K562 (cell line): ENCODE data around the gene CYP26A1. TPM values are rescaled to one million over a fixed set of nuclear protein-coding genes. Genes with fewer than 3 reads are reported as not detected.

Experiments used
- ARID1B ChIP-seq: fragments of 450-650 bp; IDR thresholded peaks from 2 replicates; pipeline ENCODE4 v1.6.1; 2016; ENCODE audit warnings: antibody characterized with exemption, mild to moderate bottlenecking, inconsistent platforms
- BRF2 ChIP-seq: IDR thresholded peaks from 3 replicates; pipeline ENCODE4 v1.6.1; 2011; ENCODE audit warnings: borderline replicate concordance, mild to moderate bottlenecking; ENCODE audit not compliant: insufficient read length, insufficient read depth
- CC2D1A ChIP-seq: fragments of 450-650 bp; IDR thresholded peaks from 2 replicates; pipeline ENCODE4 v1.6.1; 2017; ENCODE audit warnings: mild to moderate bottlenecking
- DNMT1 ChIP-seq: fragments of 450-650 bp; IDR thresholded peaks from 2 replicates; pipeline ENCODE4 v1.6.1; 2016; ENCODE audit warnings: antibody characterized with exemption, mild to moderate bottlenecking
- HSF4 ChIP-seq: fragments of 250-450 bp; sonication (Bioruptor Pico); IDR thresholded peaks from 2 replicates; pipeline ENCODE4 v2.1.2; 2022; ENCODE audit warnings: mild to moderate bottlenecking, moderate library complexity, borderline replicate concordance
- MITF ChIP-seq: IDR thresholded peaks from 2 replicates; pipeline ENCODE4 v1.6.1; 2014; ENCODE audit warnings: antibody characterized with exemption
- PHB ChIP-seq: fragments of 250-450 bp; sonication (Bioruptor Pico); IDR thresholded peaks from 2 replicates; pipeline ENCODE4 v1.5.0; 2021
- PHF21A ChIP-seq: fragments of 450-650 bp; IDR thresholded peaks from 2 replicates; pipeline ENCODE4 v1.6.1; 2017; ENCODE audit warnings: low read depth, borderline replicate concordance
- RBM39 ChIP-seq: fragments of 200-400 bp; formaldehyde crosslinking; optimal IDR thresholded peaks from 2 replicates; pipeline ENCODE3; 2018; ENCODE audit warnings: low read depth, low read length
- SMAD4 ChIP-seq: fragments of 250-450 bp; sonication (Bioruptor Pico); conservative IDR thresholded peaks from 2 replicates; pipeline ENCODE4 v1.8.0; 2021; ENCODE audit warnings: inconsistent platforms, mild to moderate bottlenecking, moderate library complexity
- ZBTB26 ChIP-seq: fragments of 450-650 bp; formaldehyde crosslinking; IDR thresholded peaks from 2 replicates; pipeline ENCODE4 v1.4.0; 2022; ENCODE audit warnings: missing genetic modification characterization
- ZBTB40 ChIP-seq, 2 experiments: fragments of 450-650 bp in 1 of 2; sonication (generic) in 1 of 2; formaldehyde crosslinking in 1 of 2; IDR thresholded peaks; 2 replicates each; pipeline versions ENCODE4 v1.7.1 to v1.9.0; 2016 to 2022; ENCODE audit warnings: inconsistent platforms in 1 of 2, mild to moderate bottlenecking in 1 of 2, missing genetic modification reagents in 1 of 2
- ZFP30 ChIP-seq: fragments of 250-450 bp; sonication (Bioruptor Pico); IDR thresholded peaks from 2 replicates; pipeline ENCODE4 v1.8.0; 2022; ENCODE audit warnings: moderate library complexity, mild to moderate bottlenecking, inconsistent platforms, borderline replicate concordance
- ZNF253 ChIP-seq: fragments of 250-450 bp; sonication (Bioruptor Pico); conservative IDR thresholded peaks from 2 replicates; pipeline ENCODE4 v1.6.1; 2021; ENCODE audit warnings: mild to moderate bottlenecking
- ZNF354B ChIP-seq: fragments of 250-450 bp; sonication (Bioruptor Pico); IDR thresholded peaks from 2 replicates; pipeline ENCODE4 v1.4.0; 2020
- ZNF778 ChIP-seq: fragments of 450-650 bp; formaldehyde crosslinking; IDR thresholded peaks from 2 replicates; pipeline ENCODE4 v1.4.0; 2020; ENCODE audit warnings: mild to moderate bottlenecking, moderate library complexity
- polyA plus RNA-seq, 8 experiments: library from polyadenylated mRNA; depleted of rRNA in 4 of 8; stranded (reverse) in 5 of 8; unstranded in 3 of 8; fragments of >200 nt; fragmentation: Nextera tagmentation in 2 of 8; fragmentation: Illumina TruSeq in 1 of 8; extraction: Ambion mirVana in 2 of 8; extraction: Trizol in 1 of 8; gene quantifications; 2 replicates each; pipeline versions ENCODE4 v1.2.1 to v1.2.3, GENCODE V29; 2011 to 2014; ENCODE audit warnings: inconsistent platforms in 1 of 8, missing spikeins in 1 of 8
- total RNA-seq, 7 experiments: library from RNA; depleted of rRNA in 6 of 7; stranded (reverse); fragments of >200 nt in 6 of 7; fragmentation: Illumina TruSeq in 2 of 7; extraction: Trizol in 2 of 7; gene quantifications; 2 replicates each; pipeline versions ENCODE4 v1.2.1 to v1.2.3, GENCODE V29; 2011 to 2021; ENCODE audit warnings: low replicate concordance in 1 of 7

The CYP26A1 gene
- total and polyA plus RNA-seq, 9 of the 15 experiments (the other 6 are each of a cell fraction or from before 2014, with no cell fraction given), result 0.11 to 5.1 (median 1.6) TPM

- TF ChIP-seq PHF21A, result no peak
- TF ChIP-seq MITF, result peak; percentile 75
- TF ChIP-seq SMAD4 (CRISPR knock-in tag), result peak; percentile 80
- TF ChIP-seq ZNF354B (CRISPR knock-in tag), result no peak
- no peak for TF ChIP-seq ZBTB40 (IDR thresholded peaks at IDR 0.05)
- no peak for TF ChIP-seq ZBTB40 (CRISPR knock-in tag; IDR thresholded peaks at IDR 0.05)
- no peak for TF ChIP-seq BRF2
- TF ChIP-seq RBM39, result no peak
- TF ChIP-seq PHB (CRISPR knock-in tag), result no peak
- no peak for TF ChIP-seq ZNF778 (CRISPR knock-in tag)
- TF ChIP-seq DNMT1, result no peak
- TF ChIP-seq ARID1B, result peak; percentile 56
- TF ChIP-seq ZNF253 (CRISPR knock-in tag), result no peak
- TF ChIP-seq ZFP30, result no peak
- TF ChIP-seq HSF4 (CRISPR knock-in tag), result no peak
- TF ChIP-seq ZBTB26, result no peak
- TF ChIP-seq CC2D1A, result no peak; the same call in 1 of the 2 replicates
Observed at GRCh38 chr10:93071674-93072224, 1.9 kb upstream of the CYP26A1 start (continued).
